HG02610 (cell line): Measurements from ENCODE around the gene NCOA7.
"Not testable (repeated sequence)": the region's sequence is repeated elsewhere in the genome, so short reads cannot be mapped to it uniquely, and the experiment has no call there.

Source experiments
- ATAC-seq: cut with Tn5 transposase; IDR thresholded peaks from one replicate; pipeline ENCODE4 v1.9.1; 2021; ENCODE audit warnings: mild to moderate bottlenecking, moderate library complexity; ENCODE audit not compliant: unreplicated experiment

Gene NCOA7

DNA sequence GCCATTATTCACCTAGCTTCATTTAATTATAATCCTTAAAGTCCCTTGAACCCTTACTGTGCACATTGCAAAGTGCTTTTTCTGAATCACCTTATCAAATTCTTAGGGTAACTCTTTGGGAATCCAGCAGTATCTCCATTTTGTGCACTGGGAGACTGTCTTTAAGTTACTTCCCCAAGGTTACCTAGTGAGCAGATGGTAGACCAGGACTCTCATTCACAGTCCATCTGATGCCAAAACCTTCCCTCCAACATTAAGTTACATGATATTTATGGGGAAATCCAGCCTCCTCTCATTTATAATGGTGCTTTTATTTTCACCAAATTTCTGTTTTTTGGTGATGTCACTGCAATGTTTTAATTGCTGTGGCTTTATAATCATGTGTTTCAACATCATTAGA, 75.7 kb downstream of the NCOA7 start:
- ATAC-seq = no peak

DNA sequence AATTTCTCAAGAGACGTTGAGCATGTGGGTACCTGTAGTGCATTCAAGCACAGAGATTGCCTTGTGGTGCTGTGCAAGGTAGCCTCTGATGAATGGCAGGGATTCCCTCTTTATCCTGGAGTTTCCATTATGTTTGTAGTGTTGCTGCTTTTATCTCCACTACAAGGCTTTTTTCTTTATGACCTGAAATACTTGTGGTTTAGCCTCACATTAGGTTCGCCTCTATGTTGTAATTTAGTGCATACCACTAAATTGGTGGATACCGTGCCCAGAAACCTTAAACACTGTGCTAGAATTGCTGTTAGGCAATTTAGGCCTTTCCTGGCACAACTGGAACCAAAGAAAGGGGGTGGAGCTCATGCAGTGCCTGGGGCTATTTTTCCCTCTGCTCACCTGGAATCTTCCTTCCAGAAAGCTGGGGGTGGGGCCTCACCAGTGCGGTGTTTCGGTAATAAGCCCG, 76.8 kb downstream of the NCOA7 start:
- no peak for ATAC-seq

DNA sequence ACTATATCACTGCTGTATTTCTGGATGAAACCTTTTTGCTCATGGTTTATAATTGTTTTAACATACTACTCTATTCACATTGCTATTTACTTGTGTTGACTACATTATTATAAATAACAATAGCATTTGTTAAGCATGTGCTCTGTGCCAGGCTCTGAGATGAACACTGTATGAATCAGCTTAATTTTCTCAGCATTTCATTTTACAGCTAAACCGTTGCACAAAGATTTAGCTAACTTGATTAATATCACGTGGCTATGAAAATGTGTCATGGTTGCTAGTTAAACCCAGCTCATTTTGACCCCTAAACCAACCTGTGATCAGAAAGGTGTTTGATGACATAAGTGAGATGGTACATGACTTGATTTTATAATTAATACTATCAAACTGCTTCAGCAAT, 77.5 kb downstream of the NCOA7 start:
- ATAC-seq = no peak

DNA sequence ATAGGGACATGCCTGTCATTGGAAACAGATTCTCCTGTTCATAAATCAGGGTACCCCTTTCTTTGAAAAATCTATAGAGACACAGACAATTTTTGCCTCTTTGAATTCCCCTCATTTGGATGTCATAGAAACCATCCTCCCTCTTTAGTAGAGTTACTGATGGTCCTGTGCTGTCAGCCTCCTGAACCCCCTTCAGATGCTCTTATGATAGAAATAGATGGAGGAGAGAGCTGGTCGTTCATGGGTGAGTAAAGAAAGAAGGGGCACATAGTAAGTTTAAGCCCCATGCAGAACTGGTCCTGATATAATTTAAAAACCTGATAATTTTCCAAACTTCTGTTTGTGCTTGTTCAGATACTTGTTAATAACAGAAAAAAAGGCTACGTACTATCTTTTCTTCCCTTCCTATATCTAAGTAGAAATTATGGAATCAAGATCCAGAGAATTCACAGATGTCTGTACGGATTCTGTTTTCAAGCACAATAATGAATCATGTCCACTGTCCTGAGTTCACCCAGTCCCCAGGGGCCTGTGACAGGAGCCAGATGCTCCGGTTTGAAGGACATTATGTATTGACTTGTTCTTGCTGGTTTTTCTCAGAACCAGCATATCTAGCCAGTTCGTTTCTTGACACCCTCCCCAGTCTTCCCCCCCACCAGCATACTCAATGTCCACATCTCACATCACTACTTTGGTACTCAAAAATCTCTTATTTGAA, 78.1 kb downstream of the NCOA7 start:
- ATAC-seq = no peak

DNA sequence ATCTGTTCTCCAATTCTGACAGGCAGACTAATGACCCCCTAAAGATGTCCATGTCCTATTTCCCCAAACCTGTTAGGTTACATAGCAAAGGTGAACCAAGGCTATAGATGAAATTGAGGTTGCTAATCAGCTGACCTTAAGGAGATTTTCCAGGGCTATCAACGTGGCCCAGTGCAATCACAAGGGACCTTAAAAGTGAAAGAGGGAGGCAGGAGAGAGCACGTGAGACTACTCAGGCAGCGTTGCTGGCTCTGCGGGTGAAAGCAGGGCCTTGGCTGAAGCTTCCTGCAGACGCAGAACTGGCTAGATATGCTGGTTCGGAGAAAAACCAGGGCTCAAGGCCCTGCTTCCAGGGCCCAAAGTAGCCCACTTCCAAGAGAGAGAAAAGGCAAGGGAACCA, 78.7 kb downstream of the NCOA7 start:
- no peak for ATAC-seq

DNA sequence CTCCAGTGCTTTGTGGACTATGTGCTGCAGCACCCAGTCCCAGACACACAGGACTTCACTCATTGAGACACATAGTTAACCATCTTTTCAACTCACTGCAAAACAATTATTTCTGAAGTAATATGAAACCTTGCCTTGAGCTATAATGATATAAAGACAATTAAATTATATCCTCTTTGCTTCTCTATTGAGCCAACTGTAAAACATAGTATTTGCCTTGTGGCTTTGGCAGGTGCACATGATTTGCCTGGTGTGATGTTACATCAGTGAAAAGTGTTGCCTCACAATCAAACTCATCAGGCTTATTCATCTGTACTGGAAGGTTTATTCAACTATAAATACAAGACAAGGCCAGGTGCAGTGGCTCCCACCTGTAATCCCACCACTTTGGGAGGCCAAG, 80.6 kb downstream of the NCOA7 start:
- ATAC-seq = no peak

DNA sequence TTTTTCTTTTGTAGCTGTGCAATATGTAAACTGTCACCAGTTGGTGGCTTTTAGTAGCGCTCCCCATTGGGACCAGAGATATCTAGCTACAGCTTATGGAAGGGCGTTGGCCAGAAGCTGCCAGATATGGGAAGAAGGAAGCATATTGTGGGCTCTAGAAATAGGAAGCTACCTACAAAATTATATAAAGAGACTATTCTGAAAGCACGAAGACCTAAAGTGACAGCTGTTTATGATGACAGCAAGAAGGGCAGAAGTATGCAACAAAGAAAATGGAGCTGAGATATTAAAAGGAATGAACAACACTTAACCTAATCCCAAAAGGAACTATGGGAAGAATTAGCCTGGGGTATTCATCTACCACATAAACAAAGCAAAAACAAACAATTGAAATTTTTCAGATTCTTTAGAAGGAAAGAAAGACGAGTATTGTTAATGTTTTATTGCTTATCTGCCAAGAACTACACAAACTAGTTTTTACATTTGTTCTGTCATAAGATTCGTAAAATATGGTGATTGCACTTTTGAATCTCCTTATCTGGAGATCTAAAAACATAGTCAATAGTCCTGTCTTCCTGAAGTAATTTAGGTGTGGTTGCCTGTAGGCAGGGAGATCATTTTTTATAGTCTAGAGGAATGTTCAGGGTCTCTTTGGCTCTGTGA, 81.6 kb downstream of the NCOA7 start:
- ATAC-seq = no peak

DNA sequence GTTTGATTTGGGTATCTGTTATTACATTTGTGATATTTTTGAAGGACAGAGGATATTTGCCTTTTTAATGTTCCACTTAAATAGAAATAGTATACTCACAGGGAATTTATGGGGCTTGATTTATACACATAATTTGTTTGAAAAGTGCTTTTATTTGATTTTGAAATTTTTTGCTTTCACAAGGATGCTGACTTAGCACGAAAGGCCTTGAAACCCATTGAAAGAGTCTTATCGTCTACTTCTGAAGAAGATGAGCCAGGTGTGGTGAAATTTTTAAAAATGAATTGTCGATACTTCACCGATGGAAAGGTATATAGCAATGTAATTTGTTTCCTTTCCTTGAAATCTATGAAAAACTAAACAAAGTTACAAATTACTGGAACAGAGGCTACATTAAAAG, 91.5 kb downstream of the NCOA7 start:
- ATAC-seq = no peak

DNA sequence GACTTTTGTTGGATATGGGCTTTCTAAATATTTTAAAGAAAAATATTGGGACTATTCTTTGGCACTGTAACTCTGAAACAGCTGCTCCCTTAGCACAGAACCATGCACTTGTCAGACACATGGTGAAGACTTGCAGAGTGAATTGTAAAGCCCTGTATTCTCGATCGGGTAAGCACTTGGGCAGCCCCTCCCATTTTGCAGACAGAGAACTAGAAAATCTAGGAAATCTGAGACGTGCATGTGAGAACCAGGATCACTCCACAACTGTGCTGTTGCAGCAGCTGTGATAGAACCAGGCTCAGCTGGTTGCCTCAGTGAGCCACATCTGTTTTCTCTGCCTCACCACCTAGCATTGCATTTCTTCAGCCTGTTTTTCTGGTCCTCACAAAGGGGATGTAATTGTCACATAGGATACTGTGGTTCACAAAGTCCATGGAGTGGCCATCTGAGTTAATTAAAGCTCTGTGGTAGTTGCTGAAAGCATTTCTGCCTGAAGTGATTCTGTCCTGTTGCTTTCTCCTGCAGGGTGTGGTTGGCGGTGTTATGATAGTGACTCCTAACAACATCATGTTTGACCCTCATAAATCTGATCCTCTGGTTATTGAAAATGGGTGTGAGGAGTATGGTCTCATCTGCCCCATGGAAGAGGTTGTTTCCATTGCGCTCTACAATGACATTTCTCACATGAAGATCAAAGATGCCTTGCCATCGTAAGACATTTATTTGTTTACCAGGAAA, 94.0 kb downstream of the NCOA7 start:
- ATAC-seq = no peak

DNA sequence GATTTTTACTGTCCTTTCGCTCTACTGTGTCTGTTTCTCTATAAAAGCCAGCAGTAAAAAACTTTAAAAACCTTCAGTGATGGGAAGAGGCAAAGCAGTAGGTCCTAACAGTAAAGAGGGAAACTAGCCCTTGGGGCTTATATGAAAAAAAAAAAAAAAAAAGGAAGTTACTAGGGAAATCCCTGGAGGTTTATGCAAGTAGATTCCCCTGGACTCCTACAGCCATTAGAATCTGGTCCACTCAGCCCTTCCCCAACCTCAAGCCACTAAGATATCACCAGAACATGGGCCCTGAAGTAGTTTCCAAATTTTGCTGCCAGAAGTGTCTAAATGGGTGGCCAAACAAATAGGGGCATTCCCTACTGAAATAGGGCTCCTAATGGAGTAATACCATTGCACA, 95.3 kb downstream of the NCOA7 start:
- ATAC-seq = peak; percentile 34

DNA sequence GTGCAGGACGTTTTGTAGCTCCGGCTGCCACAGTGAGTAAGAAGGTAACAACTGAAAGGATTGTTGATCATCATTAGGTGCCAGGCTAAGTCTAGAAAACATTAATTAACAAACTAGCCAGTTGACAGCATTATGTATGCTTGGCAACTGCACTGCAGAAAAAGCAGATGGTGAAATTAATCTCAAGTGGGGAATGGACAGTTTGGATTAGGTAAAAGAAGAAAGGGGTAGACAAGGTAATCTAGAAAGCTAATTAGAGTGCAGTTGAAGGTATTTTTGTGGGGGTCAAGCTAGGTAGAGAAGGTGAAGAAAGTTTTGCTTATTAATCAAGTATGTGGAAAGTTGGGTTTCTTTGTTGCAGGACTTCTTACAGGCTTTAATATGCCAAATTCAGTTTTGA, 96.2 kb downstream of the NCOA7 start:
- no peak for ATAC-seq

DNA sequence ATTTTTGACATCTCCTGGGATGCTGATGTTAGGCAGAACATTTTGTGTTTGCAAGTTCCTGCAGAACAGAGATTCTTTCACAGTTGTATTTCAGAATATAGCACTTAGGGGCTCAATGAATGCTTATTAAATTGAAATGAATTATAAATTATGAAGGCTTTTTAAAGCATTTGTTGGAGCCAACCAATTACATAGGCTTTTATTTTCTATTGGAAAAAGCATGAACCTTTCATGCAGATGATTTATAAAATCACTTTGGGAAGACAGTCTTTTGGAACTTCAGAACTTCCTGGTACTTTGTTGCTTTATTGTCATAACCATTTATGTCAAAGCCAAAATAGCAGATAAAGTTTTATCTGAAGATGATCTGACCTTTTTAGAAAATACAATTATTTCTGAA, 96.6 kb downstream of the NCOA7 start:
- ATAC-seq = no peak

DNA sequence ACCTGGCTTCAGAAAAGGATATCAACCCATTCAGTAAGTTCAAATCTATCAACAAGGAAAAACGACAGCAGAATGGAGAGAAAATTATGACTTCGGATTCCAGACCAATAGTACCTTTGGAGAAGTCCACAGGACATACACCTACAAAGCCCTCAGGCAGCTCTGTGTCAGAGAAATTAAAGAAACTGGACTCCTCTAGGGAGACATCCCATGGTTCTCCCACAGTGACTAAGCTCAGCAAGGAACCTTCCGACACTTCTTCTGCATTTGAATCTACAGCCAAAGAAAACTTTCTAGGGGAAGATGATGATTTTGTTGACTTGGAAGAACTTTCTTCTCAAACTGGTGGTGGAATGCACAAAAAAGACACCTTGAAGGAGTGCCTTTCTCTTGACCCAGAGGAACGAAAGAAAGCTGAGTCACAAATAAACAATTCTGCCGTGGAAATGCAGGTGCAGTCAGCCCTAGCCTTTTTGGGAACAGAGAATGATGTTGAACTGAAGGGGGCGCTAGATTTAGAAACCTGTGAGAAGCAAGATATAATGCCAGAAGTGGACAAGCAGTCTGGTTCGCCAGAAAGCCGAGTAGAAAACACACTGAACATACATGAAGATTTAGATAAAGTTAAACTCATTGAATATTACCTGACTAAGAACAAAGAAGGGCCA, 98.4 kb downstream of the NCOA7 start:
- ATAC-seq = no peak

DNA sequence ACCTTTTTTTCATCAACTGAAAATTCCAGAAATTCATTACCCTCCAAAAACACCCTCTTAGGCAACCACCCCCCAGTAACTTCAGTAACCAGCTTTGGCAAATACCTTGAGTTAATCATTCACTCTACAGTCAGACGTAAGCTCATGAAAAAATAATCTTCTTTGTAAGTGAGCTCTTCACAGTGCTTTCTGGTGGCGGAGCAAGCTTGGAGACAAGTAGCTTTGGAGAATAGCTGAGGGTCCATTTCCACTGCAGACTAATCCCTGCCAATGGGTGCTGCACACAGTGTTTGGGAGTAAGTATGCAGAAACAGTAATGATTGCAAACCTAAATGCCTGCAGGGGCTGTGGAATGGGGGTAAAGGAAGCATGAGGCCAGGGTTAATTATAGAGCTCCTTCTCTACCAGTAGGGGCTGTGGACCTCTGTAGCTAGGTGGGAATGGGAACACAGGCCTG, 109.0 kb downstream of the NCOA7 start:
- no peak for ATAC-seq

DNA sequence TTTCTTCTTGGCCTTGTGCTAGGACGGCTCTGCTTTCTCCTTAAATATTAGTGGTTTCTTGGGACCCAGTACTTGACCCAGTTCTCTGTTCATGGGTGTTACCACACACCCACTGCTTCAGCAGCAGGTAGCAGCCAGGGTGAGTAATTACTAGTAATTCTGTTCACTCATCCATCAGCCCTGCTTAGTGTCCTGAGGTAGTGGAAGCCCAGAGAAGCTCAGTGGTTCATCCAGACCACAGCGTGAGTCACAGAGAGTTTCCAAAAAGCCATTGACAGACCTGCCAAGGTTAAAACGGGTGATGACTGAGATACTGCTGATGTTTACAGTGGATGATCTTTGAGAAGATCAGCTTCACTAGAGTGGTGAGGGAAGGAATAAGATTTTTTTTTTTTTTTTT, 114.1 kb downstream of the NCOA7 start:
- peak; percentile 97 for ATAC-seq

DNA sequence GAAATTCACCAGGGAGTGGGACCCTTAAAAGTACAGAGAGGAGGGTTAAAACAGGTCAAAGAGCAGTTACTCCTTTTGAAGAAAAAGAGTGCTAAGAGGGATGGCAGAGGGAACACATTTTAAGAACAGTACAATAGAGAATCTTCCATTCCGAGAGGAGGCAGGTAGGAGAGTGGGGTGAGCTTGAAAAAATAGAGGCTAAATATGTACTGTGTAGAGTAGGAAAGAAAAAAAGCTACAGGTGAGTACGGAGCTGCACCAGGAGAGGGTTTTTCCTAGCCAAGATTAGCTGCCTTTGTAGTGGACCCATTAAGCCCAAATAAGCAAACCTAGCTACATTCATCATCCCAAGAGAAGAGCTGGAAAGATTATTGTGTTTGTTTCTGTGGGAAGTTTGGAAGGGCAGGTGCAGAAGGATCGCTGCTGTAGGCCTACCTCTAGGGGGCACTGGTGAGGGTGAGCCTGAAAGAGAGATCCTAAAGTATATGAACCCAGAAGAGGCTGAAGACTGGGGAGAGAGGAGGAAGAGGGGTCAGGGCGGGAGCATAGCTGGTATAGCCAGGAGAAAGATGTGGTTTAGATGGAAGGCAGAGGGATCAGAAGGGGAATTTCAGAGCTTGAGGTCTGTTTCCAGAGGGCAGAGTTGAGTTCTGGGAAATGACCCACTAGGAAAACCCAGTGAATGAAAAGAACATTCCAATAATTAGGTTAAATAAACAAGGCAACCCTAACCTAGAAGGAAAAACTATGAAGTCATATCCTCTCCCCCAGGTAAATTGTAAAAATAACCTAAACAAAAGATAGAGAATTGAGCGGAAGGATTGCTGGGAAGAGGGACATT, 115.6 kb downstream of the NCOA7 start:
- ATAC-seq = no peak

DNA sequence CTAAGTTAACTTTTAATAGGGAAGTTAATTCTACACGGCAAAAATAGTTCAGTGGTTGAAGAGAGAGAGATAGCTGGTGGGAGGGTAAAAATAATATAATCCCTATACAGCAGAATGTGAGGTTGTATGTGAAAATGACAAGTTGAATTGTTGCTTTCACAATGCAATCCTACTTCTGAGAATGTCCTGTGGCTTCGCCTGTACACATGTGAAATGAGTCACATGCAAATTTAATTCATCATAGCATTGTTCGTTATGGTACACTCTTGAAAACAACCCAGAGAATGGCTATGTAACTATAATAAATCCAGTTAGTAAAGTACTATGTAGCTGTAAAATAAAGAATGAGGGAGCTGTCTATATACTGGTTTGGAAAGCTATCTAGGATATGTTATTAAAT, 119.8 kb downstream of the NCOA7 start:
- ATAC-seq = peak; percentile 100

DNA sequence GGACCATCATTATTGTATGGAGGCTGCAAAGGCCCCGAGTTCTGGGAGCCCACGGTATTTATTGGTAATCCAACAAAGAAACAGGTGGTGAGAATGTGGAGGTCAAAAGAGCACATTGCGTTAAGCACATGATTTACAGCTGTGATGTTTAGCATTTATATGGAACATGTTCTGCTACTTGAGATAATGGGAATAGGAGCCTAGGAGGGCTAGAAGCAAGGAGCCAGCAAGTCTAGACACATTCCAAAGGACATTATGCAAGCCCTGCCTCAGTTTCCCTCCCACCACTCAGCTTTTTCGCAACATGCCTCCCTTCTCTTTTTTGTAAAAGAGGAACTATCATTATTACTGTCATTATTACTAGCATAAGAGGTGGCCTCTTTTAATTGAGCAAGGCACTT, 120.3 kb downstream of the NCOA7 start:
- ATAC-seq = not testable (repeated sequence)

DNA sequence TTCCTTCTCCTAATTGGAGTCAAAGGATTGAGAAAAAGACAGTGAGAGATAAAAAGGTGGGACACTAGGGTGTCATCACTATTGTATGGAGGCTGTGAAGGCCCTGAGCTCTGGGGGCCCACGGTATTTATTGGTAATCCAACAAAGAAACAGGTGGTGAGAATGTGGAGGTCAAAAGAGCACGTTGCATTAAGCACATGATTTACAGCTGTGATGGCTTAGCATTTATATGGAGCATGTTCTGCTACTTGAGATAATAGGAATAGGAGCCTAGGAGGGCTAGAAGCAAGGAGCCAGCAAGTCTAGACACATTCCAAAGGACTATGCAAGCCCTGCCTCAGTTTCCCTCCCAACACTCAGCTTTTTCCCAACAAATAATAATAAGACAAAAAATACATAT, 121.7 kb downstream of the NCOA7 start:
- not testable (repeated sequence) for ATAC-seq

DNA sequence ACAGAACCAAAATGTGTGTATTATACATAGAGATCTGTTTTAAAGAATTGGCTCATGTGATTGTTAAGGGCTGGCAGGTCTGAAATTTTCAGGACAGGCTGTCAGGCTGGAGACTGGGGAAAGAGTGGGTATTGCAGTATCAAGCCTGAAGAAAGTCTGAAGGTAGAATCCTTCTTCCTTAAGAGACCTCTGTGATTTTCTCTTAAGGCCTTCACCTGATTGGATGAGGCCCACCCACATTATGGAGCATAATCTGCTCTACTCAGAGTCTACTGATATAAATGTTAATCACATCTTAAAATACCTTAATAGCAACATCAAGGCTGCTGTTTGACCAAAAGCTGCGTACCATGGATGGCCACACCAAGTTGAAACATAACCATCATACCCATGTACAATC, 122.4 kb downstream of the NCOA7 start:
- ATAC-seq = no peak
